NCI-H748 treated with DMSO at 0.1 percent for 48 hours (cell line): ENCODE results near the gene L3MBTL4.
A peak's percentile ranks its signal among the peaks of the same experiment; 100 is the strongest.
"Not testable (repeated sequence)": the region's sequence is repeated elsewhere in the genome, so short reads cannot be mapped to it uniquely, and the experiment has no call there.

Experiments used
- DNase-seq: peaks from one replicate; lab custom pipeline; 2025; lab: John Stamatoyannopoulos, UW

Gene L3MBTL4

GRCh38 chr18:6106091-6106685, 308.5 kb downstream of the L3MBTL4 start:
- DNase-seq, result no peak

- DNase-seq, result no peak
Measured at GRCh38 chr18:6103741-6104140, 311.0 kb downstream of the L3MBTL4 start.

- DNase-seq, result no peak
Measured at GRCh38 chr18:6096730-6097129, 318.0 kb downstream of the L3MBTL4 start.

GRCh38 chr18:6088432-6088831, 326.3 kb downstream of the L3MBTL4 start:
- no peak for DNase-seq

GRCh38 chr18:6086731-6087130, 328.0 kb downstream of the L3MBTL4 start:
- no peak for DNase-seq

- DNase-seq, result no peak
Measured at GRCh38 chr18:6079406-6079805, 335.3 kb downstream of the L3MBTL4 start.

GRCh38 chr18:6078877-6079276, 335.8 kb downstream of the L3MBTL4 start:
- DNase-seq, result no peak

- not testable (repeated sequence) for DNase-seq
Measured at GRCh38 chr18:6072423-6072822, 342.3 kb downstream of the L3MBTL4 start.

- no peak for DNase-seq
Measured at GRCh38 chr18:6069539-6069938, 345.2 kb downstream of the L3MBTL4 start.

GRCh38 chr18:6069103-6069502, 345.6 kb downstream of the L3MBTL4 start:
- no peak for DNase-seq

GRCh38 chr18:6060149-6060548, 354.6 kb downstream of the L3MBTL4 start:
- no peak for DNase-seq

GRCh38 chr18:6059551-6059950, 355.2 kb downstream of the L3MBTL4 start:
- DNase-seq, result no peak

GRCh38 chr18:6058941-6059340, 355.8 kb downstream of the L3MBTL4 start:
- DNase-seq, result peak; percentile 71

- DNase-seq, result no peak
Measured at GRCh38 chr18:6057604-6058003, 357.1 kb downstream of the L3MBTL4 start.

- no peak for DNase-seq
Measured at GRCh38 chr18:6056171-6056910, 358.4 kb downstream of the L3MBTL4 start.

GRCh38 chr18:6055711-6056110, 359.0 kb downstream of the L3MBTL4 start:
- DNase-seq, result no peak

- DNase-seq, result no peak
Measured at GRCh38 chr18:6054256-6054842, 360.4 kb downstream of the L3MBTL4 start.

GRCh38 chr18:6052449-6052913, 362.2 kb downstream of the L3MBTL4 start:
- no peak for DNase-seq

- not testable (repeated sequence) for DNase-seq
Measured at GRCh38 chr18:6047596-6047995, 367.1 kb downstream of the L3MBTL4 start.

- no peak for DNase-seq
Measured at GRCh38 chr18:6044773-6045172, 369.9 kb downstream of the L3MBTL4 start.

GRCh38 chr18:6044319-6044718, 370.4 kb downstream of the L3MBTL4 start:
- DNase-seq, result no peak

GRCh38 chr18:6039055-6039454, 375.7 kb downstream of the L3MBTL4 start:
- DNase-seq, result no peak

GRCh38 chr18:6031442-6031841, 383.3 kb downstream of the L3MBTL4 start:
- no peak for DNase-seq
